Posterior vena cava (tissue), 2 donors: Measurements from ENCODE around the gene IL18BP. TPM values are rescaled to one million over a fixed set of nuclear protein-coding genes. Genes with fewer than 3 reads are reported as not detected.

ENCODE experiments used
- DNase-seq: peaks from one replicate; pipeline ENCODE4 v3.0.0-alpha.2; 2020; ENCODE audit warnings: low spot score
- intact Hi-C, 2 donors: fragments of 100-400 bp; cut with DNase I; formaldehyde crosslinking; loops; one replicate each; pipeline versions ENCODE4 v1.14.1 to v1.14.2; 2022 to 2023
- long read RNA-seq, 2 donors: library from polyadenylated mRNA; unstranded; transcript quantifications; one replicate each; pipeline ENCODE4 v2.0.0, GENCODE V29; 2020 to 2021
- total RNA-seq, 2 donors: library from RNA; stranded (reverse); fragmentation: NEBNext Ultra II Directional; extraction: Animal tissue kit (Norgen Biotek cat#: 25700); gene quantifications; one replicate each; pipeline ENCODE4 v1.2.1, GENCODE V29; 2021
- donor health status: DM: yes; HTN: yes; CAD: no.
- donor health status: DM: yes; HTN: yes; CAD: no.

Gene IL18BP
- 10 to 100 TPM; 11.3 to 13.0 TPM for total RNA-seq
- long read RNA-seq, donor 1, partial matches to known transcripts: 0 of 1 reads
- long read RNA-seq, donor 1, other reads (novel, unspliced or antisense): 1 of 1 reads
- long read RNA-seq, donor 2, partial matches to known transcripts: 1 of 1 reads
- long read RNA-seq, donor 2, other reads (novel, unspliced or antisense): 0 of 1 reads

- no peak for DNase-seq
- intact Hi-C loops: loop anchor here in 1 of 2 donors (5.0 kb wide), 1 partner anchor 1259 kb away; no protein-coding TSS in a partner anchor
Observed at GRCh38 chr11:71998649-71999310, at the start of gene IL18BP. TSS of gene IL18BP (plus strand) at chr11:71998909. CDS start at chr11:71999985, 1,076 bp downstream.

DNA sequence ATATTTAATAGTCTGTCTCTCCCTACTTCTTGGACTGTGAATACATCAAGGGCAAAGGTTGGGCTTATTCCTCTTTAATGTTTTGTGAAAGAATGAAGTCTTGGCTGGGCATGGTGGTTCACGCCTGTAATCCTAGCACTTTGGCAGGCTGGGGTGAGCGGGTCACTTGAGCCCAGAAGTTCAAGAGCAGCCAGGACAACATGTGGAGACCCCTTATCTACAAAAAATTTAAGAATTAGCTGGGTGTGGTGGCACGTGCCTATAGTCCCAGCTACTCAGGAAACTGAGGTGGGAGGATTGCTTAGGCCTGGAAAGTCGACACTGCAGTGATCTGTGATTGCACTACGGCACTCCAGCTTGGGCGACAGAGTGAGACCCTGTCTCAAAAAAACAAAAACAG, 49.7 kb upstream of the IL18BP start:
- no peak for DNase-seq
- intact Hi-C loops: no loop called here

GRCh38 chr11:71951741-71952310, 46.9 kb upstream of the IL18BP start:
- DNase-seq: no peak
- intact Hi-C loops: no loop called here

DNA sequence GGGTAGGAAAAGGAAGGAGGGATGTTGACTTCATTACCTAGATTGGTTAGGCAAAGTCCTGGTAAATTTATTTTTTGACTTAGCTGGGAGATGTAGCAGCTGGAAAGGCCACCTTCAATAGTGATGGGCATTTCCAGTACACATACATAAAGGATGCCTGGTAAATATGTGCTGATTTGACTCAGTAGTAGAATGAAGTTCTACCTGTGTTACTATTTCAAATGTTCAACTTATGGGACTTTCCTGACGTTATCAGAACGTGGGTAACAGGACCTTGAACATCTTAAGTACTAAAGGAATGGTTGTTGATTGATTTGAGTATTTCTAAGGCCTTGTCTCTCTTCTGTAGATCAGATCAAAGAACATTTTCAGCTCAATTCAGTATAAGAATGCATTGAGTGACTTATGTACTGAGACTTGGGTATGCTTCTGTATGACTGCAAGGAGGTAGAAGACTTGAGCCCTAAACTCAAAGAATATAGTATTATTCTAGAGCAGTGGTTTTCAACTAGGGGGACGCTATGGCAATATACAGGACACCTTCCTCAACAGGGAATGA, 42.7 kb upstream of the IL18BP start:
- intact Hi-C loops: no loop called here
- no peak for DNase-seq

DNA sequence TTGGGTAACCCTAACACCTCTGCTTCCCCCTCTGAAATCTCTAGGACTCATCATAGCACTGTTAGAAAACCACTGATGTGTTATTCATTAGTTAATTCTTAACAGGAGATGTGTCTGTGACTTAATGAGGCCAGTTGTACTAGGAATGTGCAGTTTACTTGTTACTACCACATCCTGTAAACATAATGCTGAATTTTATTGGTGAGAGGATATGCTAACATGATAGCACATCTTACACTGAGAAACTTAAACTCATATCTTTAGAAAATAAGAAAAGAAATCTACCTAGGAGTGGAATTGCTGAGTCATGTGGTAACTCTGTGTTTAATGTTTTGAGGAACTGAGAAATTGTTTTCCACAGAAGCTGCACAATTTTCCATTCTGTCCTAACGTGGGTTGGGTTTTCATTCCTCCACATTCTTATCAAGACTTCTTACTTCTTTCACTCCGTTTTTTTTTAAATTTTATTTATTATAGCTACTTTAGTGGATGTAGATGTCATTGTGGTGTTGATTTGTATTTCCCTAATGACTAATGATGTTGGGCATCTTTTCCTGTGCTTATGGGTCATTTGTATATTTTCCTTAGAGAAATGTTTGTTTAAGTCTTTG, 36.2 kb upstream of the IL18BP start:
- no peak for DNase-seq
- intact Hi-C loops: no loop called here

- DNase-seq: no peak
- intact Hi-C loops: no loop called here
Observed at GRCh38 chr11:71963468-71963867, 35.2 kb upstream of the IL18BP start.

DNA sequence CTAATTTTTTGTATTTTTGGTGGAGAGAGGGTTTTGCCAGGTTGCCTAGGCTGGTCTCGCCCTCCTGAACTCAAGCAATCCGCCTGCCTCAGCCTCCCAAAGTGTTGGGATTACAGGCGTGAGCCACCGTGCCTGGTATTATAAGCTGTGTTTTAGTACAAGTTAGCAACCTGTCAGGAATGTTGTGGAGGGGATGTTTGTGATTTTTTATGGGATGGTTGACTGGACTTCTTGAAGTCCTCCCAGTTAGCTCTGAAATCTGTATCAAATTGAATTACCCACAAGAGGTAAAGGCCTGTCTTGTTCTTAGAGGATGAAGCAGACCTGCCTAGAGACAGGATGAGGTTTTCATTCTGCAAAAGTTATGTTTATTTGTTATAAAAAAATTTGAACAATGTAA, 34.1 kb upstream of the IL18BP start:
- no peak for DNase-seq
- intact Hi-C loops: no loop called here

DNA sequence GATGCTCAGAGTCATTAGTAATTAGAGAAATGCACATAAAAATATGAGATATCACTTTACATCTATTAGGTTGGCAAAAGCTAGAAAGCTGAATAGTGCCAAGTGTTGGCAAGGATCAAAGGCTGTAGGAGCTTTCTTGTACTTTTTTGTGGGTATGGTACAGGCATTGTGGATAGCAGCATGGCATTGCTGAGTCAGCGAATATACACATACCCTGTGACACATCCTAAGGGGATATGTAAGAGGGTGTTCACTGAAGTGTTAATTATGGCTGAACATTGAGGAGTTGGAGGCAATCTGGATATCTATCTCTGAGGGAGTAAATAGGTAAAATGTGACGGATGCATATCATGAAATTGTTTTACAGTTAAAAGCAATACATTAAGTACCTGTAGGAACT, 27.0 kb upstream of the IL18BP start:
- no peak for DNase-seq
- intact Hi-C loops: no loop called here

GRCh38 chr11:71976551-71976950, 22.2 kb upstream of the IL18BP start:
- DNase-seq: no peak
- intact Hi-C loops: no loop called here

DNA sequence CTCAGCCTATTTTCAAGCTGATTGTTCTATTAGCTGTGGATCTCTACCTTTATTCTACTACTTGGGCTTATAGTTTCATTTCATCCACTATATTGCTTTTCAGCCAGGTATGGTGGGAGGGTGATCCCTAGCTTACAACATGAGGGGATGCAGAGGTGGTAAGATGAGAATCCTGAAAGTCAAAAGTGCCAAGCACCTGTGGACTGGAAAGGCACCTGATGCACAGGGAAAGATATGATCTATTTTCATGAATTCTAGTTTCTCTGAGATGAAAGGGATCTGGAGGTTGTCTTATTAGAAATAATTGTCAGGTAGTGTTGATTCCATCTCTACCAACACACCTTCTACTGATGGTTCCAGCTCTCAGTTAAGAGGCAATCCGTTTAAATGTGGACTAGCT, 21.6 kb upstream of the IL18BP start:
- intact Hi-C loops: no loop called here
- DNase-seq: no peak

DNA sequence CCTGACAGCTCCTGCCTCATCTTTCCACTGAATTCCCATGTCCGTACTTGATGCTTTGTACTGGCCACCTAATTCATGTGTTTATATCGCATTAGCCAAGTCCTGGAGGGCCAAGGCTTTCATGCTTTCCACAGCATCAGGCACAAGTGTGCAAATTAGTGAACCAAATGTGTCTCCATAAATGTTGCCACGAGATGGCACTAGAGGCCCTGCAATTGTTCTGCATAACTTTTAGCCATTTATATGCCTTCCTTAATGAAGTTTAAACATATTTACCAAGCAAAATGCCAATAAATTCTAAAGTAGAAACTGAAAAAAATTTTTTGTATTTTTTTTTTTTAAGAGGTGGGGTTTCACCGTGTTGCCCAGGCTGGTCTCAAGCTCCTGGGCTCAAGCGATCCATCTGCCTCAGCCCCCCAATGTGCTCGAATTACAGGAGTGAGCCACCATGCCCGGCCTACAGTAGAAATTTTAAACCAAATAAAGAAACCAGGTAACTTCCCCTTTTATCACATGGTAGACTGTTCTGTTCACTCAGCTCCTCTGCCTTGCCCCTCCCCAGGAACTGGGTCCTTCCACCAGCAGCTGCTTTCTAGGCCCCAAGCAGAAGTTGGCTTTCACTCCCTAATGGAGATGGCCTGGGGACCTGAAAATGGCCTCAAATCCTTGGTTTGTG, 20.8 kb upstream of the IL18BP start:
- no peak for DNase-seq
- intact Hi-C loops: no loop called here

DNA sequence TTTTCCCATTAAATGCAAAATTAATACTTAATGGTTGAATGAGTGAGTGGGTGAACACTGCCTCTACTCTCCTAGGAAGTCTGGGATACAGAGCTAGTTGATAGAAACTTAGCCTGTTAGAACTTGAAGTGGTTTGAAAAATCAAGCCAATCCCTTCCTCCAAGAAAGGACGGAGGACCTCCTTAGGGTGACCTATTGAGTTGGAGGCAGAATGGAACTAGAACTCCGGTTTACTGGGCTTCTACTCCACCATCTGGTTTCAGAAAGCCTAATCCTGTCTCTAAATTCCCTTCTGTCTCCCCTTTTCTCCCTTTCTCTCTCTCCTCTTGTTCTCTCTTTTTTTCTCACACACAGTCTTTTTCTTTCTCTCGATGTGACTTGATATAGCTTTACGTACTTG, 19.6 kb upstream of the IL18BP start:
- intact Hi-C loops: no loop called here
- no peak for DNase-seq

- no peak for DNase-seq
- intact Hi-C loops: no loop called here
Observed at GRCh38 chr11:71979602-71980001, 19.1 kb upstream of the IL18BP start.

- DNase-seq: no peak
- intact Hi-C loops: no loop called here
Observed at GRCh38 chr11:71986131-71986530, 12.6 kb upstream of the IL18BP start.

GRCh38 chr11:71987521-71987920, 11.2 kb upstream of the IL18BP start:
- no peak for DNase-seq
- intact Hi-C loops: no loop called here

GRCh38 chr11:71988050-71988449, 10.7 kb upstream of the IL18BP start:
- DNase-seq: no peak
- intact Hi-C loops: no loop called here

- DNase-seq: no peak
- intact Hi-C loops: no loop called here
Observed at GRCh38 chr11:71990701-71991100, 8.0 kb upstream of the IL18BP start.

GRCh38 chr11:71991494-71991893, 7.2 kb upstream of the IL18BP start:
- intact Hi-C loops: no loop called here
- DNase-seq: no peak

- DNase-seq: no peak
- intact Hi-C loops: no loop called here
Observed at GRCh38 chr11:71992136-71992730, 6.5 kb upstream of the IL18BP start.
